ENCODE measurements around the gene PTCRA.

- TF ChIP-seq CTCF (IDR thresholded peaks at IDR 0.05 in 8 of 11, conservative IDR thresholded peaks at IDR 0.05 in 3 of 11) (no peak), POLR2A (IDR thresholded peaks at IDR 0.05) (no peak)
Observed at GRCh38 chr6:42966571-42966970, 50.7 kb downstream of the PTCRA start.
